HFFc6 (cell line): ENCODE measurements around the gene LMCD1. TPM values are rescaled to one million over a fixed set of nuclear protein-coding genes. Genes with fewer than 3 reads are reported as not detected.

Experiments
- DNase-seq: peaks from one replicate; pipeline ENCODE4 v3.0.0-alpha.2; 2018
- H3K27ac Mint-ChIP-seq: 2 replicates; pipeline ENCODE4 v1.8.0; 2020; ENCODE audit warnings: mild to moderate bottlenecking, mixed read lengths
- H3K27me3 Mint-ChIP-seq: 2 replicates; pipeline ENCODE4 v1.8.0; 2021; ENCODE audit warnings: mild to moderate bottlenecking, moderate library complexity, mixed read lengths; ENCODE audit not compliant: insufficient read depth
- H3K36me3 Mint-ChIP-seq: 2 replicates; pipeline ENCODE4 v1.8.0; 2021; ENCODE audit warnings: low read depth, mixed read lengths
- H3K4me1 Mint-ChIP-seq: 2 replicates; pipeline ENCODE4 v1.8.0; 2020; ENCODE audit warnings: low read depth, mixed read lengths
- H3K4me3 Mint-ChIP-seq: 2 replicates; pipeline ENCODE4 v1.8.0; 2020; ENCODE audit warnings: mild to moderate bottlenecking, moderate library complexity, mixed read lengths
- H3K9me3 Mint-ChIP-seq: 2 replicates; pipeline ENCODE4 v1.8.0; 2020; ENCODE audit warnings: mild to moderate bottlenecking, mixed read lengths
- total RNA-seq, 6 experiments: library from RNA; stranded (reverse); fragmentation: NEBNext Ultra II Directional; extraction: Animal tissue kit (Norgen Biotek cat#: 25700); gene quantifications; 2 replicates in 1 of 6; 3 replicates in 5 of 6; pipeline ENCODE4 v1.2.3, GENCODE V29; 2021
- TF ChIP-seq, protein P1 (sequence below): fragments of 200-600 bp; sonication (generic); IDR thresholded peaks from 2 replicates; pipeline ENCODE4 v1.5.0; 2021; ENCODE audit warnings: antibody characterized with exemption, mild to moderate bottlenecking

The LMCD1 gene
- total RNA-seq, 6 experiments from 2014 or later: 20.1 to 50.6 (median 23.3) TPM

DNA sequence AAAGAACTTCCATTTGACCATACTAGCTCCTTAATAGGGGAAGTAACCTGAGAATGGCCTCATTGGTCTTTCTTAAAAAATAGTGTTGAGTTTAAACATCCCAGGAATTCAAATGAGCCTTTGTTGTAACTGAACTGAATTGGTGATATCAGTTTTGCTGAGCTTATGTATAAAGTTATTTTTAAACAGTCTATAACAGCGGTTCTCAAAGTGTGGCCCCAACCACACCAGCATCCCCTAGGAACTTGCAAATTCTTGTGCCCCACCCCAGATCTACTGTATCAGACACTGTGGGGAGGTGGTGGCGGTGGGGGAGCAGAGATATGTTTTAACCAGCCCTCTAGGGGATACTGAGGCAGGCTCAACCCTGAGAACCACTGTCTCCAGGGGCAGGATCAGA, 57.0 kb downstream of the LMCD1 start:
- peaks cover 44% of the 10 kb centered on the region for H3K4me1 Mint-ChIP-seq
- H3K4me3 Mint-ChIP-seq: no peak overlapping the region
- no peaks in the 10 kb centered on the region for H3K9me3 Mint-ChIP-seq
- peaks cover 5% of the 10 kb centered on the region; the same call in 1 of the 2 replicates for H3K36me3 Mint-ChIP-seq
- no peak for DNase-seq
- peaks cover 3% of the 10 kb centered on the region; the same call in 1 of the 2 replicates for H3K27me3 Mint-ChIP-seq
- TF ChIP-seq, protein P1, sequence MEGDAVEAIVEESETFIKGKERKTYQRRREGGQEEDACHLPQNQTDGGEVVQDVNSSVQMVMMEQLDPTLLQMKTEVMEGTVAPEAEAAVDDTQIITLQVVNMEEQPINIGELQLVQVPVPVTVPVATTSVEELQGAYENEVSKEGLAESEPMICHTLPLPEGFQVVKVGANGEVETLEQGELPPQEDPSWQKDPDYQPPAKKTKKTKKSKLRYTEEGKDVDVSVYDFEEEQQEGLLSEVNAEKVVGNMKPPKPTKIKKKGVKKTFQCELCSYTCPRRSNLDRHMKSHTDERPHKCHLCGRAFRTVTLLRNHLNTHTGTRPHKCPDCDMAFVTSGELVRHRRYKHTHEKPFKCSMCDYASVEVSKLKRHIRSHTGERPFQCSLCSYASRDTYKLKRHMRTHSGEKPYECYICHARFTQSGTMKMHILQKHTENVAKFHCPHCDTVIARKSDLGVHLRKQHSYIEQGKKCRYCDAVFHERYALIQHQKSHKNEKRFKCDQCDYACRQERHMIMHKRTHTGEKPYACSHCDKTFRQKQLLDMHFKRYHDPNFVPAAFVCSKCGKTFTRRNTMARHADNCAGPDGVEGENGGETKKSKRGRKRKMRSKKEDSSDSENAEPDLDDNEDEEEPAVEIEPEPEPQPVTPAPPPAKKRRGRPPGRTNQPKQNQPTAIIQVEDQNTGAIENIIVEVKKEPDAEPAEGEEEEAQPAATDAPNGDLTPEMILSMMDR: no peak
- H3K27ac Mint-ChIP-seq: no peak overlapping the region

DNA sequence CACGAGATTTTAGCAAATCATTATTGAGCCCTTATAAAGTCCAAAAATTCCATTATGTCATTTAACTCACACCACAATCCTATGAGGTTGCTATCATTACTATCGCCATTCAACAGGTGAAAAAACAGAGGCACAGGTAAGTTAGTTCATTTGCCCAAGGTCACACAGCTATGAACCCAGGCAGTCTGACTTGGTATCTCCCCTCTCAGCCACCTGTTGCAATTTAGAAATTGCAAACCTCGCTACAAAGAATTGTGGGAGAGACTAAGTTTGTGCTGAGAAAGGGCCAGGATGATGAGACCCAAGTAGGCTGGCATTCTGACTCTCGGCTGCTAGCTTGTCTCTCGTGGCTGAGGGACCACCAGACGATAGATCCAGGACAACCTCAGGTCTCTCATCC, 57.7 kb downstream of the LMCD1 start:
- peaks cover 3% of the 10 kb centered on the region; the same call in 1 of the 2 replicates for H3K27me3 Mint-ChIP-seq
- no peak for DNase-seq
- H3K4me3 Mint-ChIP-seq: no peak overlapping the region
- no peaks in the 10 kb centered on the region for H3K9me3 Mint-ChIP-seq
- no peak overlapping the region for H3K27ac Mint-ChIP-seq
- peaks cover 5% of the 10 kb centered on the region; the same call in 1 of the 2 replicates for H3K36me3 Mint-ChIP-seq
- TF ChIP-seq, protein P1: no peak
- peaks cover 44% of the 10 kb centered on the region for H3K4me1 Mint-ChIP-seq

DNA sequence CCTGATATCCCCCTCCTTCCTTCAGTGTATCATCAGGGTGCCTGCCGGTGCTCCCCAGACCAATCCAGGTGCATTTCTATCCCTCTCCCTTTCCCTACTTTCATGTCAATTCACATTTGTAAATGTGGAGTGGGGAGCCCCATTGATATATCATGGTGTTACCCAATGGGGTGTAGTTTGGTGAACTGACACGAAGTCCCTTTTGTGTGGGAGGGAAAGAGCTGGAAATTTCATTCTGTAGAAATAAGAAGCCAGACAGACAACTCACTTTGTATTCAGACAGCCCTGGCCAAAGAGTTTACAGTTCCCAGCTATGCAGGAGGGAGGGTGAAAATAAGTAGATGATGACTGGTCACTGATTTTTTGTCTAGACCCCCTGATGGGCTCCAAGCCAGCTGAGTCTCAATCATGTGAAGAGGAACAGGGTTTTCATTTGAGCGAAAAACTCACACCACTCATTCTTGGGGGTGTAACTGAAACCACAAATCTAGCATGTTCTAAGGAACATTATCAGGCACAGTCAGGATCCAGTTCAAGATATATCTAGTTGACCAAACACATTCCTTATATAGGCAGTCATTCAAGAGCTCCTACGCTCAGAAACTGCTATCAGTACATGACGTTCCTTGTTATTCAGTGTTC, 58.9 kb downstream of the LMCD1 start:
- TF ChIP-seq, protein P1: no peak
- H3K4me1 Mint-ChIP-seq: peaks cover 33% of the 10 kb centered on the region
- H3K9me3 Mint-ChIP-seq: no peaks in the 10 kb centered on the region
- H3K27ac Mint-ChIP-seq: peak overlapping the region; percentile 71
- H3K36me3 Mint-ChIP-seq: peaks cover 5% of the 10 kb centered on the region; the same call in 1 of the 2 replicates
- peak; percentile 77 for DNase-seq
- H3K4me3 Mint-ChIP-seq: no peak overlapping the region
- no peaks in the 10 kb centered on the region; the same call in 1 of the 2 replicates for H3K27me3 Mint-ChIP-seq

DNA sequence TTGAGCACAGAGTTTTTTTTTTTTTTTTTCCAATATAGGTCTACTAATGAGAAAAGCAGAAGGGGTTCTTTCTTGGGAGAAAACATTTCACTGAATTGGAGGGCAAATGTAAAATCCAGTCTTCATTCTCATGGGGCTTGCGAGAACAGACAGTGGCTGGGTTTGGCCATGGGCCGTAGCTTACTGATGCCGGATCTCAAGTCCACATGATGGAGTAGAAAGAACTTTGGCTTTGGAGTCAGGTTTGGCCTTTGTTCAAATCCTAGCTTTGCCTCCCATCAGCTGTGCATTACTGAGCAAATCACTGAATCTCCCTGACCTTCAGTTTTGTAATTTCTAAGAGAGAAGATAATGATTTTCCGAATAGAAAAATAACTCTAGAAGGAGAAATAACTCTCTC, 59.7 kb downstream of the LMCD1 start:
- Mint-ChIP-seq H3K4me3 (no peak overlapping the region), H3K9me3 (no peaks in the 10 kb centered on the region), H3K4me1 (peaks cover 25% of the 10 kb centered on the region), H3K36me3 (peaks cover 5% of the 10 kb centered on the region; the same call in 1 of the 2 replicates), H3K27ac (no peak overlapping the region), H3K27me3 (no peaks in the 10 kb centered on the region; the same call in 1 of the 2 replicates)
- no peak for DNase-seq
- TF ChIP-seq, protein P1: no peak

DNA sequence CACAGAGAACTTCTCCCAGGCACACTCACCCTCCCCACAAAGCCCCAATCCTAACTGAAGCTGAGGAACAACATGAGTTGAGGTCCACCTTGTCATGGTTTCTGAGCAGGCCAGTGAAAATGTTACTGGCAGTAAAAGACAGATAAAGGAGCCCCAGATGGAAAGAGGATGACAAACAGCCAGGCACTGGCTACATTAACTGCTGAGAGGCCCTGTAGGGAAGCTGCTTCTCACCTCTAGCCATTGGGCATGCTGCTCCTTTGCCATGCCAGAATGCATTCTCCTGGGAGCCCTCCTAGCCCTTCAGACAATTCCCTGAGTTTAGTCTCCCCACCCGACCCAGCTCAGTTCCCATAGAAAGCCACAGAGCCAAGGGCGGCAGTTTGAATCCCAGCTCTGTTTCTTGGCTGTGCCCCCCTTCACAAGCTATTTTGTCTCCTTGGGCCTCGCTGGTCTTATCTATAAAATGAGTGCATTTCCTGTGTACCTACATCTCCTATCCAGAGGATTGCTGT, 60.5 kb downstream of the LMCD1 start:
- H3K4me3 Mint-ChIP-seq: no peak overlapping the region
- H3K4me1 Mint-ChIP-seq: peaks cover 25% of the 10 kb centered on the region
- no peak for DNase-seq
- no peaks in the 10 kb centered on the region for H3K9me3 Mint-ChIP-seq
- peaks cover 5% of the 10 kb centered on the region; the same call in 1 of the 2 replicates for H3K36me3 Mint-ChIP-seq
- TF ChIP-seq, protein P1: no peak
- no peaks in the 10 kb centered on the region; the same call in 1 of the 2 replicates for H3K27me3 Mint-ChIP-seq
- H3K27ac Mint-ChIP-seq: no peak overlapping the region
